ENCODE results near the gene CEP85L. TPM values are rescaled to one million over a fixed set of nuclear protein-coding genes. Genes with fewer than 3 reads are reported as not detected.

The CEP85L gene
- total and polyA plus RNA-seq, 2 of the 4 experiments (the other 2 are of a cell fraction) = 2.3 to 25.6 TPM

DNA sequence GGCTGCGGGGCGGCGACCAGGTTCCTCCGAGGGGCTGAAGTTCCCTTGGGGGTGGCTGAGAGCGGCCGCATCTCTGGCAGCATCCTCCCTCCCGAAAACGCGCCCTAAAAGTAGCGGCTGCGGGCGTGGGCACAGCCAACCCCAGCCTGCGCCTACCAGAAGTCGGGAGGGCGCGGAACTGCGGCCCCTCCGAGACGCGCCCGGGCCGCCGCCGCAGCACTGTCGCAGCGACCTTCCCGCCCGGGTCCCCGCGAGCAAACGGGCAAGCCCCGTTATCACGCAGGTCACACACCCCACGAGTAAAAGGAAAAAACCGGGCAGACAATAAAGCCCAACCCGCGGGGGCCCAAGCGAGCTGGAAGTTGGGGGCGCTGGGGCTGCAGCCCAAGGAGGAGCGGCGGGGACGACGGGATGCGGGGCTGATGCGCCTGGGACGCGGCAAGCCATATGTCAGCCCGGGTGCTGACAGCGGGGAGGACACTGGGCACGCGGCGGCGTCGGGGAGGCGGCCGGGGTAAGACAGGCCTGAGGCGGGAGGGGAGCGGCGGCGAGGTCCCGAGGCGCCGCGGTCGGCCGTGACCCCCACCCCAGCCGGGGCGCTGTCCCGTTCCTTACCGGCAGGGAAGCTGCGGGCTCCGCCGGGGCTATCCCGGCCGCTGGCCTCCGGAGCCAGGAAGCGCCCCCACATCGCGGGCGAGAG is 659 bp downstream of the CEP85L start (continued):
- no peak for TF ChIP-seq MAZ (IDR thresholded peaks at IDR 0.05; ENCODE audit: borderline replicate concordance, low read depth, low read length)

- 0% methylated on average over 5 of the region's 17 CpGs; no CpG with 5 or more reads in 1 of the 2 experiments for WGBS, 2 experiments (ENCODE audit: extremely low coverage in 2 of 2, insufficient read length in 1 of 2)
- H2BK15ac ChIP-seq (ENCODE audit: low read depth, low read length) = no peak overlapping the region
- DNase-seq (peak; percentile 48), ATAC-seq (ENCODE audit: low read depth) (peak; percentile 45)
- H3K27me3 ChIP-seq (ENCODE audit: control insufficient read depth, insufficient read depth, low read length) = no peaks in the 10 kb centered on the region
- peak overlapping the region; percentile 5; the same call in 1 of the 2 replicates for H3K18ac ChIP-seq (ENCODE audit: low read depth, low read length)
- no peak overlapping the region for H4K5ac ChIP-seq (ENCODE audit: low read depth, low read length)
- H3K56ac ChIP-seq (ENCODE audit: extremely low read depth, insufficient read depth, low read length) = peak overlapping the region; percentile 76; the same call in 1 of the 2 replicates
- H3K4me1 ChIP-seq (ENCODE audit: control insufficient read depth, insufficient read depth, low read length) = no peaks in the 10 kb centered on the region
- ChIA-PET POLR2A (ENCODE audit: unreplicated experiment) (no interaction called here), CTCF (no interaction called here)
- H3K23ac ChIP-seq (ENCODE audit: low read depth, low read length) = peak overlapping the region; percentile 77; the same call in 1 of the 2 replicates
- H2AK5ac ChIP-seq (ENCODE audit: low read depth, low read length) = no peak overlapping the region
- dilution Hi-C loops (cut with HindIII; ENCODE audit: low sequenced_read_pairs, unreplicated experiment) = no loop called here
- H3K4me3 ChIP-seq (ENCODE audit: insufficient read depth, low read depth, low read length) = peak overlapping the region; percentile 98
- H3K9ac ChIP-seq (ENCODE audit: low read depth, low read length) = peak overlapping the region; percentile 97
- peaks cover 4% of the 10 kb centered on the region; the same call in 1 of the 2 replicates for H3K9me1 ChIP-seq (ENCODE audit: insufficient read depth, low read length)
- BruUV-seq (replicated peaks) = TSS peak; percentile 56
- H4K91ac ChIP-seq (ENCODE audit: insufficient read depth, low read depth, low read length) = no peak overlapping the region
- peak overlapping the region; percentile 99 for H3K27ac ChIP-seq (ENCODE audit: insufficient read depth, low read length)
- peaks cover 2 to 16% of the 10 kb centered on the region in 2 experiments; a peak in 2 of 4 replicates for H3K79me1 ChIP-seq (ENCODE audit: low read depth in 1 of 2, low read length in 2 of 2)
- no peak overlapping the region for H3K14ac ChIP-seq (replicated peaks; ENCODE audit: low read depth, low read length)
- in situ Hi-C loops (cut with MboI; ENCODE audit: low sequenced_read_pairs) = no loop called here
- peak overlapping the region; percentile 92 for H2AFZ ChIP-seq (replicated peaks; ENCODE audit: low read length, poor library complexity)
- H3K36me3 ChIP-seq (ENCODE audit: control insufficient read depth, insufficient read depth, low read length) = no peaks in the 10 kb centered on the region
- intact Hi-C loops (cut with micrococcal nuclease) = loop anchor here (1.0 kb wide), 1 partner anchor 126 kb away; no protein-coding TSS in a partner anchor
- peak; percentile 78 for TF ChIP-seq CEBPB (IDR thresholded peaks at IDR 0.05; ENCODE audit: low read depth, low read length)
- TF ChIP-seq, protein P1, sequence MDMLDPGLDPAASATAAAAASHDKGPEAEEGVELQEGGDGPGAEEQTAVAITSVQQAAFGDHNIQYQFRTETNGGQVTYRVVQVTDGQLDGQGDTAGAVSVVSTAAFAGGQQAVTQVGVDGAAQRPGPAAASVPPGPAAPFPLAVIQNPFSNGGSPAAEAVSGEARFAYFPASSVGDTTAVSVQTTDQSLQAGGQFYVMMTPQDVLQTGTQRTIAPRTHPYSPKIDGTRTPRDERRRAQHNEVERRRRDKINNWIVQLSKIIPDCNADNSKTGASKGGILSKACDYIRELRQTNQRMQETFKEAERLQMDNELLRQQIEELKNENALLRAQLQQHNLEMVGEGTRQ (IDR thresholded peaks at IDR 0.05; ENCODE audit: low read depth, low read length) = no peak
- H3K9me3 ChIP-seq (ENCODE audit: control insufficient read depth, insufficient read depth, low read length) = no peaks in the 10 kb centered on the region
- peak overlapping the region; percentile 83 for H3K4me2 ChIP-seq (ENCODE audit: low read depth, low read length)
- H2BK120ac ChIP-seq (ENCODE audit: low read depth, low read length) = no peak overlapping the region
- H4K8ac ChIP-seq (ENCODE audit: low read depth in 2 of 2, low read length in 2 of 2) = no peak overlapping the region
- H3K4ac ChIP-seq (ENCODE audit: low read depth, low read length) = no peak overlapping the region
- H2BK5ac ChIP-seq (ENCODE audit: low read depth, low read length, poor library complexity, severe bottlenecking) = peak overlapping the region; percentile 82
- no peak overlapping the region for H2BK20ac ChIP-seq (ENCODE audit: low read depth, low read length)
- H2AK9ac ChIP-seq (replicated peaks; ENCODE audit: low read depth, low read length, poor library complexity) = peak overlapping the region; percentile 97
- H4K20me1 ChIP-seq (ENCODE audit: insufficient read depth, low read length) = 0 out of 2 replicates have a peak, but pooled peaks cover 5% of the 10 kb centered on the region
These were observed 1.3 kb downstream of the CEP85L start for GRCh38 chr6:118649918-118650581.
